Astrocyte (in vitro differentiated cells and primary cell): ENCODE results near the gene ALPG. TPM values are rescaled to one million over a fixed set of nuclear protein-coding genes. Genes with fewer than 3 reads are reported as not detected.

Experiments
- DNase-seq: peaks from one replicate; pipeline ENCODE4 v3.0.0-alpha.2; 2010; ENCODE audit warnings: low read depth
- FAIRE-seq: peaks from 2 replicates; lab custom pipeline; 2011; peaks lifted over from hg19 to GRCh38; lab: Jason Lieb, UNC
- H2AFZ ChIP-seq: 2 replicates; pipeline ENCODE4 v1.6.0; 2012; ENCODE audit warnings: low read depth, low read length, inconsistent platforms
- H3K27ac ChIP-seq: 2 replicates; pipeline ENCODE4 v1.5.1; 2011; ENCODE audit warnings: low read depth, low read length, inconsistent platforms
- H3K27me3 ChIP-seq: 2 replicates; pipeline ENCODE4 v1.6.0; 2011; ENCODE audit warnings: low read length, inconsistent platforms; ENCODE audit not compliant: insufficient read depth
- H3K36me3 ChIP-seq: 2 replicates; pipeline ENCODE4 v1.5.1; 2011; ENCODE audit warnings: low read length, inconsistent platforms; ENCODE audit not compliant: insufficient read depth
- H3K4me1 ChIP-seq: 2 replicates; pipeline ENCODE4 v1.5.1; 2011; ENCODE audit warnings: low read length, inconsistent platforms; ENCODE audit not compliant: insufficient read depth
- H3K4me2 ChIP-seq: 2 replicates; pipeline ENCODE4 v1.6.0; 2012; ENCODE audit warnings: low read length, inconsistent platforms
- H3K4me3 ChIP-seq: 2 replicates; pipeline ENCODE4 v1.5.1; 2011; ENCODE audit warnings: low read depth, mild to moderate bottlenecking, low read length, inconsistent platforms; ENCODE audit not compliant: insufficient read depth
- H3K79me2 ChIP-seq: 2 replicates; pipeline ENCODE4 v1.6.0; 2012; ENCODE audit warnings: mild to moderate bottlenecking, low read length, inconsistent platforms; ENCODE audit not compliant: insufficient read depth
- H3K9ac ChIP-seq: 2 replicates; pipeline ENCODE4 v1.6.0; 2012; ENCODE audit warnings: mild to moderate bottlenecking, low read length, inconsistent platforms
- H3K9me3 ChIP-seq: 2 replicates; pipeline ENCODE4 v1.5.1; 2012; ENCODE audit warnings: low read depth, mild to moderate bottlenecking, low read length, inconsistent platforms; ENCODE audit not compliant: insufficient read depth
- H4K20me1 ChIP-seq: 2 replicates; pipeline ENCODE4 v1.6.0; 2012; ENCODE audit warnings: low read length, inconsistent platforms; ENCODE audit not compliant: insufficient read depth
- H3K27ac Mint-ChIP-seq: one replicate; pipeline ENCODE4 v1.8.0; 2021; ENCODE audit warnings: mild to moderate bottlenecking, mixed read lengths; ENCODE audit not compliant: unreplicated experiment
- H3K27me3 Mint-ChIP-seq: one replicate; pipeline ENCODE4 v1.8.0; 2021; ENCODE audit warnings: low read depth, mixed read lengths; ENCODE audit not compliant: unreplicated experiment
- H3K36me3 Mint-ChIP-seq: one replicate; pipeline ENCODE4 v1.8.0; 2021; ENCODE audit warnings: low read depth, mixed read lengths; ENCODE audit not compliant: unreplicated experiment
- H3K4me1 Mint-ChIP-seq: one replicate; pipeline ENCODE4 v1.8.0; 2021; ENCODE audit warnings: low read depth, mixed read lengths; ENCODE audit not compliant: unreplicated experiment
- H3K4me3 Mint-ChIP-seq: one replicate; pipeline ENCODE4 v1.8.0; 2021; ENCODE audit warnings: mild to moderate bottlenecking, moderate library complexity, mixed read lengths; ENCODE audit not compliant: unreplicated experiment
- H3K9me3 Mint-ChIP-seq: one replicate; pipeline ENCODE4 v1.8.0; 2021; ENCODE audit warnings: mild to moderate bottlenecking, mixed read lengths; ENCODE audit not compliant: unreplicated experiment
- CTCF ChIP-seq: IDR thresholded peaks from 2 replicates; pipeline ENCODE4 v1.5.1; 2011; ENCODE audit warnings: low read depth, mild to moderate bottlenecking, inconsistent platforms, low read length, moderate library complexity; ENCODE audit not compliant: insufficient read depth
- EZH2 ChIP-seq: IDR thresholded peaks from 2 replicates; pipeline ENCODE4 v1.6.1; 2012; ENCODE audit warnings: mild to moderate bottlenecking, low read length, inconsistent platforms; ENCODE audit not compliant: insufficient read depth
- total RNA-seq: library from RNA; stranded (reverse); gene quantifications from 2 replicates; pipeline ENCODE4 v1.2.1, GENCODE V29; 2021

ALPG gene
- total RNA-seq, 1 donor from 2014 or later = 0.27 TPM

- Mint-ChIP-seq H3K27ac (no peak overlapping the region), H3K36me3 (no peaks in the 10 kb centered on the region), H3K4me3 (no peak overlapping the region), H3K4me1 (no peaks in the 10 kb centered on the region), H3K27me3 (peaks cover 62% of the 10 kb centered on the region), H3K9me3 (peaks cover 5% of the 10 kb centered on the region)
- no peaks in the 10 kb centered on the region for H3K9me3 ChIP-seq
- H3K4me1 ChIP-seq = peaks cover 7% of the 10 kb centered on the region
- H3K79me2 ChIP-seq = no peaks in the 10 kb centered on the region
- no peak overlapping the region for H2AFZ ChIP-seq
- H3K27ac ChIP-seq = no peak overlapping the region
- no peak overlapping the region for H3K4me3 ChIP-seq
- FAIRE-seq (no peak), DNase-seq (no peak)
- TF ChIP-seq EZH2 = no peak
- TF ChIP-seq CTCF = no peak
- no peak overlapping the region for H3K4me2 ChIP-seq
- H3K9ac ChIP-seq = no peak overlapping the region
- no peaks in the 10 kb centered on the region for H4K20me1 ChIP-seq
- peaks cover 22% of the 10 kb centered on the region for H3K27me3 ChIP-seq
- H3K36me3 ChIP-seq = no peaks in the 10 kb centered on the region
Observed at GRCh38 chr2:232457121-232458011, 50.7 kb downstream of the ALPG start.

- Mint-ChIP-seq H3K36me3 (no peaks in the 10 kb centered on the region), H3K27me3 (peaks cover 62% of the 10 kb centered on the region), H3K9me3 (peaks cover 5% of the 10 kb centered on the region), H3K4me3 (no peak overlapping the region), H3K27ac (no peak overlapping the region), H3K4me1 (no peaks in the 10 kb centered on the region)
- Histone ChIP-seq H3K4me1 (peaks cover 7% of the 10 kb centered on the region), H2AFZ (no peak overlapping the region), H3K9me3 (no peaks in the 10 kb centered on the region), H3K27ac (no peak overlapping the region), H3K4me3 (no peak overlapping the region), H3K36me3 (no peaks in the 10 kb centered on the region), H3K27me3 (peaks cover 27% of the 10 kb centered on the region), H4K20me1 (no peaks in the 10 kb centered on the region), H3K79me2 (no peaks in the 10 kb centered on the region), H3K4me2 (no peak overlapping the region), H3K9ac (no peak overlapping the region)
- no peak for FAIRE-seq
- TF ChIP-seq EZH2 (no peak), CTCF (no peak)
- no peak for DNase-seq
Observed at GRCh38 chr2:232458051-232458660, 51.5 kb downstream of the ALPG start.
